ENCODE measurements around the gene GLB1L. TPM values are rescaled to one million over a fixed set of nuclear protein-coding genes. Genes with fewer than 3 reads are reported as not detected.
"Not testable (repeated sequence)": the region's sequence is repeated elsewhere in the genome, so short reads cannot be mapped to it uniquely, and the experiment has no call there.

The GLB1L gene
- total RNA-seq, 1 experiment from 2014 or later = 4.9 TPM

- TF ChIP-seq CTCF (IDR thresholded peaks at IDR 0.05; ENCODE audit: unreplicated experiment) = no peak
- no peak overlapping the region for H3K27ac Mint-ChIP-seq (ENCODE audit: low read depth, unreplicated experiment)
- intact Hi-C loops (cut with micrococcal nuclease) = no loop called here
- H3K4me3 Mint-ChIP-seq (ENCODE audit: unreplicated experiment) = no peak overlapping the region
- ChIA-PET POLR2A (interaction anchor here (0.7 to 2.0 kb wide), 3 partner anchors 17 to 84 kb away, joined by 3 to 5 read pairs (median 4); partner anchors contain the start of genes ANKZF1 and ATG9A), CTCF (interaction anchor here (0.9 to 2.3 kb wide), 6 partner anchors 9 to 38 kb away, joined by 3 to 15 read pairs (median 4); no protein-coding TSS in a partner anchor)
- no peaks in the 10 kb centered on the region for H3K27me3 Mint-ChIP-seq (ENCODE audit: insufficient read depth, unreplicated experiment)
- no peak for DNase-seq (ENCODE audit: unreplicated experiment)
- no peaks in the 10 kb centered on the region for H3K4me1 Mint-ChIP-seq (ENCODE audit: insufficient read depth, unreplicated experiment)
- H3K36me3 Mint-ChIP-seq (ENCODE audit: insufficient read depth, unreplicated experiment) = no peaks in the 10 kb centered on the region
- no TSS peak for BruUV-seq (replicated peaks)
- no peaks in the 10 kb centered on the region for H3K9me3 Mint-ChIP-seq (ENCODE audit: unreplicated experiment)
Measured at GRCh38 chr2:219261024-219261855, 16.0 kb upstream of the GLB1L start.

GRCh38 chr2:219258942-219259341 lies 13.7 kb upstream of the GLB1L start:
- H3K4me1 Mint-ChIP-seq (ENCODE audit: insufficient read depth, unreplicated experiment); intact Hi-C loops (cut with micrococcal nuclease); H3K36me3 Mint-ChIP-seq (ENCODE audit: insufficient read depth, unreplicated experiment); DNase-seq (ENCODE audit: unreplicated experiment); H3K4me3 Mint-ChIP-seq (ENCODE audit: unreplicated experiment); H3K9me3 Mint-ChIP-seq (ENCODE audit: unreplicated experiment); H3K27ac Mint-ChIP-seq (ENCODE audit: low read depth, unreplicated experiment); H3K27me3 Mint-ChIP-seq (ENCODE audit: insufficient read depth, unreplicated experiment); BruUV-seq (replicated peaks): not testable (repeated sequence)
- POLR2A ChIA-PET = interaction anchor here (0.7 to 11.7 kb wide), 2 partner anchors 18 to 53 kb away, joined by 3 to 263 read pairs; partner anchors contain the start of gene DNAJB2
- CTCF ChIA-PET = interaction anchor here (0.7 to 2.3 kb wide), 4 partner anchors 13 to 40 kb away, joined by 3 to 12 read pairs (median 6); partner anchors contain the start of gene STK16

- ChIA-PET CTCF (interaction anchor here (0.6 to 3.4 kb wide), 7 partner anchors 11 to 274 kb away, joined by 3 to 20 read pairs (median 5); no protein-coding TSS in a partner anchor), POLR2A (interaction anchor here (0.6 to 14.1 kb wide), 14 partner anchors 10 to 78 kb away, joined by 3 to 401 read pairs (median 20); partner anchors contain the start of genes ABCB6, ANKZF1, ATG9A and CNPPD1)
- Mint-ChIP-seq H3K27ac (ENCODE audit: low read depth, unreplicated experiment) (no peak overlapping the region), H3K9me3 (ENCODE audit: unreplicated experiment) (no peaks in the 10 kb centered on the region), H3K27me3 (ENCODE audit: insufficient read depth, unreplicated experiment) (no peaks in the 10 kb centered on the region), H3K4me3 (ENCODE audit: unreplicated experiment) (peak overlapping the region; percentile 91), H3K36me3 (ENCODE audit: insufficient read depth, unreplicated experiment) (peaks cover 31% of the 10 kb centered on the region), H3K4me1 (ENCODE audit: insufficient read depth, unreplicated experiment) (peaks cover 28% of the 10 kb centered on the region)
- no peak for TF ChIP-seq CTCF (IDR thresholded peaks at IDR 0.05; ENCODE audit: unreplicated experiment)
- DNase-seq (ENCODE audit: unreplicated experiment) = no peak
- BruUV-seq (replicated peaks) = no TSS peak
- intact Hi-C loops (cut with micrococcal nuclease) = no loop called here
Measured at GRCh38 chr2:219254590-219255201, 9.5 kb upstream of the GLB1L start.

DNA sequence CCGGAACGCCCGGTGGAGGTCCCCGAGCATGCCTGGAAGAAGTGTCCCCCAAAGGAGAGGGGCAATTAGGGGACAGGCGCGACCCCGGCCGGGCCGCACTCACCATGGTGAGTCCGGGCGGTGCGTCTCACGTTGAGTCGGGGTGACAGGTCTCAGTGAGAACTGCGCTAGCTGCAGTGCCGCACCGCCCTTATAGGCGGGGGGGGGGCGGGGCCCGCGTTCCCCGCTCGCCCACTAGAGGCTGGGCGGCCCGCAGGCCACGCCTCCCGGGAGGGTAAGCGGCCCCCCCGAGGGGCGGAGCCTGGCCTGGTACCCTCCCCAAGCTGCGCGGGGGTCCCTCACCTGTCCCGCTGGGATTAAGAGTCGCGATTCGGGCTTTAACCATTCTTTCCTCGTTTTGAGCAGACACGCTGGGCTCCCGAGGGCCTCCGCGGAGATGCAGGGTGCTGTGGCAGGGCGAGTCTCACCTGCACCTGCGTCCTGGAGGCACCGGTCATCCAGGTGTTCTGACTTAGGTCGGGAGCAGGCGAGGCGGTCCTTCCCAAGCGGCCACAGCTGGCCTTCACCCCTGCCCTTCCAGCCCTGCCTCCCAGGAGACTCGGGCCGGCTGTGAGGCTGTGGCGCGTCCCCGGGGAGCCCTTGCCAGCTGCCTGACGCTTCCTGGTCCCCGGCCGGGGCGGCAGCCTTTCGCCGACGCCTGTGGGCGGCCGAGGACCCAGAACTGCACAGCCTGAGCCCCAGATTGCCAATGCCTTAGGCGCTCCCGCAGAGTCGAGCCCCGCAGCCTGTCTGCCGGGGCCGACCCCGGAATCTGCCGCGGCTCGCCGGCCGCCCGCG lies 8.7 kb upstream of the GLB1L start, which contains the start of gene TUBA4A:
TSS of gene TUBA4A (minus strand) at position 166 of the 837 bp plus-strand sequence. CDS start at position 106, 60 bp downstream.
- BruUV-seq (replicated peaks) = no TSS peak
- POLR2A ChIA-PET = interaction anchor here (0.6 to 14.1 kb wide), 17 partner anchors 9 to 344 kb away, joined by 3 to 401 read pairs (median 9); partner anchors contain the start of genes ABCB6, ANKZF1, ATG9A and CNPPD1
- H3K4me1 Mint-ChIP-seq (ENCODE audit: insufficient read depth, unreplicated experiment) = peaks cover 35% of the 10 kb centered on the region
- CTCF ChIA-PET = interaction anchor here (0.6 to 10.3 kb wide), 7 partner anchors 12 to 280 kb away, joined by 3 to 123 read pairs (median 8); no protein-coding TSS in a partner anchor
- intact Hi-C loops (cut with micrococcal nuclease) = loop anchor here (1.0 to 2.0 kb wide), 4 partner anchors 20 to 77 kb away; partner anchors contain the start of genes ABCB6, CNPPD1 and DNAJB2
- no peaks in the 10 kb centered on the region for H3K27me3 Mint-ChIP-seq (ENCODE audit: insufficient read depth, unreplicated experiment)
- peaks cover 37% of the 10 kb centered on the region for H3K36me3 Mint-ChIP-seq (ENCODE audit: insufficient read depth, unreplicated experiment)
- peak; percentile 84 for DNase-seq (ENCODE audit: unreplicated experiment)
- TF ChIP-seq CTCF (IDR thresholded peaks at IDR 0.05; ENCODE audit: unreplicated experiment) = no peak
- peak within 1 kb of the TSS; percentile 91 for H3K4me3 Mint-ChIP-seq (ENCODE audit: unreplicated experiment)
- peak within 1 kb of the TSS; percentile 51 for H3K27ac Mint-ChIP-seq (ENCODE audit: low read depth, unreplicated experiment)
- H3K9me3 Mint-ChIP-seq (ENCODE audit: unreplicated experiment) = no peaks in the 10 kb centered on the region

Data from MCF 10A (cell line).